NT2/D1 (cell line): ENCODE data around the gene SARDH.

Experiments
- DNase-seq: peaks from one replicate; pipeline ENCODE4 v3.0.0-alpha.2; 2011; ENCODE audit warnings: low read depth, low spot score
- H3K27me3 ChIP-seq: 2 replicates; pipeline ENCODE4 v1.6.0; 2011; ENCODE audit warnings: mild to moderate bottlenecking; ENCODE audit not compliant: insufficient read length, insufficient read depth
- H3K36me3 ChIP-seq: 2 replicates; pipeline ENCODE4 v1.6.1; 2011; ENCODE audit warnings: mild to moderate bottlenecking, low read length, mixed read lengths; ENCODE audit not compliant: insufficient read depth, insufficient read length
- H3K4me1 ChIP-seq: 2 replicates; pipeline ENCODE4 v1.5.1; 2011; ENCODE audit not compliant: insufficient read depth, insufficient read length
- H3K4me3 ChIP-seq: 2 replicates; pipeline ENCODE4 v1.5.1; 2011; ENCODE audit warnings: low read depth; ENCODE audit not compliant: insufficient read length
- H3K9ac ChIP-seq: 2 replicates; pipeline ENCODE4 v1.6.0; 2011; ENCODE audit warnings: low read depth; ENCODE audit not compliant: insufficient read length
- H3K9me3 ChIP-seq: 2 replicates; pipeline ENCODE4 v1.5.1; 2011; ENCODE audit warnings: mild to moderate bottlenecking, low read length; ENCODE audit not compliant: insufficient read depth
- SUZ12 ChIP-seq: IDR thresholded peaks from 2 replicates; pipeline ENCODE4 v1.6.1; 2011; ENCODE audit not compliant: insufficient read length, insufficient read depth; ENCODE audit errors: extremely low read depth
- YY1 ChIP-seq: IDR thresholded peaks from 2 replicates; pipeline ENCODE4 v1.6.1; 2011; ENCODE audit not compliant: insufficient read length, insufficient read depth
- ZNF274 ChIP-seq: IDR thresholded peaks from 2 replicates; pipeline ENCODE4 v1.6.1; 2011; ENCODE audit warnings: mild to moderate bottlenecking, low read depth, low read length

Gene SARDH

DNA sequence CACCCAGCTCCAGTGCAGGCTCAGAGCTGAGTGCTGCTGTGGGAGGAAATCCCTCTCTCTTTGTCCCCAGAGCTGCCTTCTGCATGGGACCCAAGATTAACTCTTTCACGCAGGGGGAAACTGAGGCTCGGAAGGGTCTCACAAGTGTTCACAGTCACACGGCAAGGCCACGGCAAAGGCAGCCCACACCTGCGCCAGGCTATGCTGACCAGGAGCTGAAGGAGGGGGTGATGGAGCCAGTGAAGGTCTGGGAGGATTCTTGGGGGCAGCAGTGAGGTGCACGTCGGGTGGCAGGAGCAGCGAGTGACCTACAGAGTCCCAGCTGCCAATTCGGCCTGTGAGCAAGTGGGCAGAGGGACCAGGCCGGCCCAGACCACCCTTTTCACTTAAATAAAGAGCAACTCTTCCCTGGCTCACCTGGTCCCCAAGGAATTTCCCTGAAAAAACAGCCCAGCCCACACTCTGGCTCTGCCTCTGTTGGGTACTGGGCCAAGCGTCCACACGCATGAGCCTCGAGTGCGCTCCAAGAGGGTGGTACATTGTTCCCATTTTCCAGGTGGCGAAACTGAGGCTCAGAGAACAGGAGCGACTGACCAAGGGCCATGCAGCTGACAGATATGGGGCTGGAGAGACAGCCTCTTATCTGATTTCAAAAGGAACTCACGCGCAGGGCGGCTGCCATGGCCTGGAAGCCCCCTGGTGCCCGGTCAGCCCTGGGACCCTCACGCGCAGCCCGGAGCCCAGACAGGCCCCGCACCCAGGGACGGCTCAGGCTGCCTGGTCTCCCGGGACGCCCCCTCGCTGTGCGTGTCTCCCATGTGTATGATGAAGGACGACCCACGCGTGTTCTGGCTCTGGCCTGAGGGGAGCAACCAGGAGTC, 28.2 kb downstream of the SARDH start:
- no peaks in the 10 kb centered on the region for H3K36me3 ChIP-seq
- H3K27me3 ChIP-seq: no peaks in the 10 kb centered on the region
- H3K9ac ChIP-seq: no peak overlapping the region
- no peak for TF ChIP-seq YY1
- TF ChIP-seq ZNF274: no peak
- no peak for TF ChIP-seq SUZ12
- peaks cover 30% of the 10 kb centered on the region for H3K4me1 ChIP-seq
- no peak for DNase-seq
- no peak overlapping the region for H3K4me3 ChIP-seq
- no peaks in the 10 kb centered on the region for H3K9me3 ChIP-seq

GRCh38 chr9:133709015-133709611, 29.0 kb downstream of the SARDH start:
- Histone ChIP-seq H3K9ac (no peak overlapping the region), H3K27me3 (no peaks in the 10 kb centered on the region), H3K4me3 (no peak overlapping the region), H3K9me3 (no peaks in the 10 kb centered on the region), H3K36me3 (no peaks in the 10 kb centered on the region), H3K4me1 (peaks cover 28% of the 10 kb centered on the region)
- DNase-seq: no peak
- TF ChIP-seq ZNF274: no peak
- no peak for TF ChIP-seq SUZ12
- TF ChIP-seq YY1: no peak

DNA sequence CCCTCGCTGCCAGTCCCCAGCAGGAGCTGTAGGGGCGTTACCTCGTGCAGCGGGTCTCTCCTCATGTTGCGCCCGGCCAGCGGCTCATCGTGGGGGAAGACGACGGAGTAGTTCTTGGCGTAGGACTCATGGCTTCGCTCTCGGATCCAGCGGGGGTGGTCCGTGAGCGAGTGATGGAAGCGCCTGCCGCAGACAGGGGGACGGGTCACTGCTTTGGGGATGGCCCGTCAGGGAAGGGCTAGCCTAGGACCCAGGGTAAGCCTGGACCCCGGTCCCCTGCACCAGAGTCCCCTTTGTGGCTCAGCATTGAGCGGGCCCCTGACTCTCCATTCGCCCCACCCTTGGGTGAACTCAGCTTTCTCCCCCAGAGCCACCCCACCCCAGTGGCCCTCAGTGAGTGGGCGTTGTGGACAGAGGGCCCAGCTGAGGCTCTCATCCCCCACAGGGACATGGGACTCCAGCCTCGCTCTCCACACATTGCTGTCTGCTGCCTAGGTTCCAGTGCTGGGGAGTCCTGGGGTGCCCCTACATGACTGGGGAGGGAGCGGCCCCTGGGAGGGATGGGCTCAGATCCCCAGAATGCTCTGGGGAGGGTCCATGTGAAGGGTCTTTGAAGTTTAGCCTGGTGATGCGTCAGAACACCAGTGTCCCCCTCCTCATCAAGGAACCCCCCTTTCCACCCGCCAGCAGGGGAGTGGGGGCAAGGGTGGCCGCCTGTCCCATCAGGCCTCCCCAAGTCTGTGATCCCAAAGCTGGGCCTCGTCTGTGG, 29.7 kb downstream of the SARDH start:
- Histone ChIP-seq H3K4me1 (peaks cover 21% of the 10 kb centered on the region), H3K4me3 (no peak overlapping the region), H3K36me3 (no peaks in the 10 kb centered on the region), H3K9ac (no peak overlapping the region), H3K9me3 (no peaks in the 10 kb centered on the region), H3K27me3 (no peaks in the 10 kb centered on the region)
- no peak for TF ChIP-seq ZNF274
- no peak for TF ChIP-seq SUZ12
- TF ChIP-seq YY1: no peak
- no peak for DNase-seq

DNA sequence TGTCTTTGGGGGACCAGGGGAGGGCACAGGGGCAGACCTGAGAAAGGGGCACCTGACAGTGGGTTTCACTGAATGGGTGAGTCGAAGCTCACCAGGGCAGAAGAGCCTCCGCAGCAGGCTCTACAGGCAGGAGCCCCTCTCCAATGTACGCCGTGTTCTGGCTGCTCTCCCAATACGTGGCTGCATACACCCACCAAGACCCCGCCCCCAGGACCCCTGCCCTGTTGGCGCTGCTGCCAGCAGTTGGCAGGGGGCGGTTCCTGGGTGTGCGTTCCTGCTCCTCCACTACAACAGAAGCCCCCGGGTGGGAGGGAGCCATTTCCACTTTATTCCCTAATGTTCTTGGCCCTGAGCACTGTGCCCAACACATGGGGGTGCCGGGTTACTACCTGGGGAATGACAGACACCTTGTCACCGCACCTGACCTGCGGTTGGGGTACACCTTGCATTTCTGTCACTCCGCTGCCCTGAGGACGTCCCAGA, 30.3 kb downstream of the SARDH start:
- Histone ChIP-seq H3K4me1 (peaks cover 15% of the 10 kb centered on the region), H3K36me3 (no peaks in the 10 kb centered on the region), H3K27me3 (no peaks in the 10 kb centered on the region), H3K9ac (no peak overlapping the region), H3K4me3 (no peak overlapping the region), H3K9me3 (no peaks in the 10 kb centered on the region)
- DNase-seq: no peak
- TF ChIP-seq YY1: no peak
- TF ChIP-seq ZNF274: no peak
- no peak for TF ChIP-seq SUZ12

- H3K4me1 ChIP-seq: peaks cover 11% of the 10 kb centered on the region
- TF ChIP-seq YY1 (no peak), ZNF274 (no peak), SUZ12 (no peak)
- DNase-seq: no peak
- no peaks in the 10 kb centered on the region for H3K27me3 ChIP-seq
- H3K9ac ChIP-seq: no peak overlapping the region
- no peak overlapping the region for H3K4me3 ChIP-seq
- H3K9me3 ChIP-seq: no peaks in the 10 kb centered on the region
- H3K36me3 ChIP-seq: no peaks in the 10 kb centered on the region
These were observed 30.9 kb downstream of the SARDH start for GRCh38 chr9:133707065-133707762.

DNA sequence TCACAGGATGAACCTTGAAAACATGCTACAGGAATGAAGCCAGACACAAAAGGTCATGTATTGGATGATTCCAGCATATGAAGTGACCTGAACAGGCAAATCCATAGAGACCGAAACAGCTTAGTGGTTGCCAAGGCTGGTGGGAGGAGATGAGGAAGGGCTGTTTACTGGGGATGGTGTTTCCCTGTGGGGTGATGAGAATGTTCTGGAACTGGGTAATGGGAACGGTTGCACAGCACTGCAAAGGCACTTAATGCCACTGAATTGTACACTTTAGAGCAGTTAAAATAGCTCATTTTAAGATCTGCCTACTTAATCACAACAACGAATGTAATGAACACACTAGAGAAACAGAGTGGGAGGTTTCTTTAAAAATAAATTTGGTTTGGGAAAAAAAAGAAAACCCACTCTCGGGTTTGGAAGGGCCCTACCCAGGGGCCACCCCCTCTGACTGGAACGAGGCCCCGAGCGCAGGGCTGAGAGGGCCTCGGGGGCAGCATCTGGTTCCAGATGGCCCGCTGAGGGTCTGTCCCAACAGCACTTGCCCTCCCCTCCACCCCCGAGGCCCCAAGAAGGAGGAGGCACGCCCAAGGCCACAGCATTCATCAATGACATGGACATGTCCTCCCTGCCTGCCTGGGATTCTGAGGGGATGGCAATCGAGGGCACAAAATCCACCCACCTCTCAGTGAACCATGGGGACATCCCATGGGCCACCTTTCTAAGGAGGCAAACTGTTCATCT, 31.7 kb downstream of the SARDH start:
- H3K4me3 ChIP-seq: no peak overlapping the region
- no peak for TF ChIP-seq ZNF274
- no peak for TF ChIP-seq SUZ12
- no peak for TF ChIP-seq YY1

More for the DNA sequence above, 31.7 kb downstream of the SARDH start:
- no peak overlapping the region for H3K9ac ChIP-seq
- no peaks in the 10 kb centered on the region for H3K27me3 ChIP-seq
- H3K9me3 ChIP-seq: no peaks in the 10 kb centered on the region
- H3K36me3 ChIP-seq: no peaks in the 10 kb centered on the region
- no peak for DNase-seq
- H3K4me1 ChIP-seq: peaks cover 9% of the 10 kb centered on the region
